Karpas-422 (cell line): ENCODE results near the gene RAPGEF4. TPM values are rescaled to one million over a fixed set of nuclear protein-coding genes. Genes with fewer than 3 reads are reported as not detected.

Source experiments
- DNase-seq: peaks from one replicate; pipeline ENCODE4 v3.0.0-alpha.2; 2015
- H2AFZ ChIP-seq: fragments of 200-600 bp; sonication (generic); 2 replicates; pipeline ENCODE4 v1.6.1; 2014; ENCODE audit warnings: antibody characterized with exemption, low read length, mixed read lengths
- H3K27ac ChIP-seq: fragments of 200-600 bp; sonication (generic); 2 replicates; pipeline ENCODE4 v1.5.1; 2014; ENCODE audit warnings: mild to moderate bottlenecking, low read length, moderate library complexity
- H3K27me3 ChIP-seq: fragments of 200-600 bp; sonication (generic); 2 replicates; pipeline ENCODE4 v1.6.1; 2014; ENCODE audit warnings: low read length, mixed read lengths
- H3K36me3 ChIP-seq: fragments of 200-600 bp; sonication (generic); 2 replicates; pipeline ENCODE4 v1.6.1; 2014; ENCODE audit warnings: low read length, mixed read lengths; ENCODE audit not compliant: insufficient read depth
- H3K4me1 ChIP-seq: fragments of 200-600 bp; sonication (generic); 2 replicates; pipeline ENCODE4 v1.6.1; 2014; ENCODE audit warnings: mild to moderate bottlenecking, low read length, mixed read lengths
- H3K4me2 ChIP-seq: fragments of 200-600 bp; sonication (generic); 2 replicates; pipeline ENCODE4 v1.6.1; 2014; ENCODE audit warnings: low read length, low read depth, mild to moderate bottlenecking; ENCODE audit not compliant: poor library complexity, severe bottlenecking
- H3K4me3 ChIP-seq: fragments of 200-600 bp; sonication (generic); 2 replicates; pipeline ENCODE4 v1.5.1; 2014; ENCODE audit warnings: mild to moderate bottlenecking, antibody characterized with exemption, low read length, mixed read lengths
- H3K79me2 ChIP-seq: fragments of 200-600 bp; sonication (generic); 2 replicates; pipeline ENCODE4 v1.6.1; 2014; ENCODE audit warnings: mild to moderate bottlenecking, low read length, mixed read lengths
- H3K9ac ChIP-seq: fragments of 200-600 bp; sonication (generic); 2 replicates; pipeline ENCODE4 v1.6.0; 2014; ENCODE audit warnings: low read length
- H3K9me2 ChIP-seq: fragments of 200-600 bp; sonication (generic), shearing (Covaris generic); replicated peaks from 2 replicates; pipeline ENCODE4 v1.6.0; 2014; ENCODE audit warnings: mild to moderate bottlenecking, low read length, moderate library complexity; ENCODE audit not compliant: insufficient read depth
- H3K9me3 ChIP-seq: fragments of 300-700, 200-600 bp; sonication (generic); 2 replicates; pipeline ENCODE4 v1.6.1; 2014; ENCODE audit warnings: low read length, mixed read lengths
- H4K20me1 ChIP-seq: fragments of 200-600 bp; sonication (generic); 2 replicates; pipeline ENCODE4 v1.6.1; 2014; ENCODE audit warnings: mild to moderate bottlenecking, antibody characterized with exemption, low read length, low read depth; ENCODE audit not compliant: insufficient read depth
- total RNA-seq: library from RNA; depleted of rRNA; stranded (reverse); fragments of >200 nt; shearing (Covaris generic); gene quantifications from 2 replicates; pipeline ENCODE4 v1.2.3, GENCODE V29; 2014; ENCODE audit warnings: low replicate concordance

The RAPGEF4 gene
- total RNA-seq, 1 experiment from 2014 or later, result 0.97 TPM

DNA sequence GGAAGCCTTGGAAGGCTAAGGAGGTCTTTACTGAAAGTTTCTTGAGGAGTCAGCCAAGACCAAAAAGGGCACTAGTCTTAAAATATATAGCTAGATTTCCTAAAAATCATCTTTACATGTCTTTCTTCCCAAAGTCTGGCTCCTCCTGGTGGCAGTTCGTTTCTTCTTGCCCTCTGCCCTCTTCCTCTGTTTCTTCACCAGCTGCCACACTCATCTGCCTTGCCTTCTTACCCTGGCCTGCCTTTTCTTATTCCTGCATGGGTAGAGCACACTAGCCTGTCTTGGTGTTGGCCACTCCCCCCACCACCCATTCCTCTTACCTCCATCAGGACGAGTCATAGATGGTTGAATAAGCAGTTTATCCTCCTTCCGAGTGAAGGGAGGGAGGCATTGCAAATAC, 129.8 kb downstream of the RAPGEF4 start:
- Histone ChIP-seq H3K27ac (no peak overlapping the region), H3K4me3 (no peak overlapping the region), H3K9ac (no peak overlapping the region), H3K4me1 (no peaks in the 10 kb centered on the region), H3K9me3 (no peaks in the 10 kb centered on the region), H3K27me3 (no peaks in the 10 kb centered on the region), H3K79me2 (no peaks in the 10 kb centered on the region), H2AFZ (no peak overlapping the region), H3K9me2 (no peaks in the 10 kb centered on the region), H4K20me1 (no peaks in the 10 kb centered on the region), H3K36me3 (no peaks in the 10 kb centered on the region), H3K4me2 (no peak overlapping the region)
- peak; percentile 43 for DNase-seq

DNA sequence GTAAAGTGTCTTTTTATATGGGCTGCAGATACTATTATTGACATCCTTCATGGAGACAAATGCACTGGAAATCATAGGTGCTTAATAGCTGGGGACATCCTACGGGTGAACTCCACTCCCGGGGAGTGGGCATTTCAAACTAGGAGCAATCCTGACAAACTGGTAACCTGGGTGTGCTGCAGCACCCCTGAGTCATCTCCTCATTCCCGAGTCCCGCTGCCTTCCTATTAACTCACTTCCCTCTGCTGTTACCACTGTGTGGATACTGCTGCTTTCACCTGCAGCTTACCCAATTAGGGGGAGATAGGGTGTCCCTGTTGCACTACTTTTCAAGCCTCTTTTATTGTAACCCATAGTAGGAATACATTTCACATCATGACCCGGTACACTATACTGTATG, 134.2 kb downstream of the RAPGEF4 start:
- Histone ChIP-seq H4K20me1 (no peaks in the 10 kb centered on the region), H3K79me2 (no peaks in the 10 kb centered on the region), H3K9me2 (no peaks in the 10 kb centered on the region), H3K27me3 (no peaks in the 10 kb centered on the region), H3K4me1 (no peaks in the 10 kb centered on the region), H3K36me3 (no peaks in the 10 kb centered on the region), H3K27ac (no peak overlapping the region), H3K4me2 (no peak overlapping the region), H3K9ac (no peak overlapping the region), H3K4me3 (no peak overlapping the region), H2AFZ (no peak overlapping the region), H3K9me3 (no peaks in the 10 kb centered on the region)
- DNase-seq, result no peak

- Histone ChIP-seq H3K79me2 (no peaks in the 10 kb centered on the region), H3K4me3 (no peak overlapping the region), H3K36me3 (no peaks in the 10 kb centered on the region), H3K4me2 (no peak overlapping the region), H3K27me3 (no peaks in the 10 kb centered on the region), H3K27ac (no peak overlapping the region), H3K9me3 (no peaks in the 10 kb centered on the region), H3K4me1 (no peaks in the 10 kb centered on the region), H3K9ac (no peak overlapping the region), H3K9me2 (no peaks in the 10 kb centered on the region), H4K20me1 (no peaks in the 10 kb centered on the region), H2AFZ (no peak overlapping the region)
- DNase-seq, result no peak
Measured at GRCh38 chr2:172870396-172870795, 134.8 kb downstream of the RAPGEF4 start.

DNA sequence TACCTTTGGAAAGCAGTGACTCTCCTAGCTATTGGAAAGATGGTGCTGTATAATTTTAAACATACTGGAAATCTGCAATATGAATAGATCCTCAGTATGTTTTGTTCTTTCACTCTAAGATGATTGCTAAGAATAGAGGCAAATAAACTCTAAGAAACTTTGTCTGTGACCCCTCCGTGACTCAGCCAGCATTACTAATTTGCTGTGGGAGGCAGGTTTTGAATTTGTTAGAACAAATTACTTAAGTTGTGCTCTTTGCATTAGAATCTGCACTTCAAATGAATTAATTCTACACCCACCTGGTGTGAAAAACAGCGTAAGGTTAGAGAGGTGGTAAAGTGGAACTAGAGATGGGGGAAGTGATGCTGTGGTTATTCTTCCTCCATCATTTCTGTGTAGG, 142.2 kb downstream of the RAPGEF4 start:
- Histone ChIP-seq H3K4me1 (no peaks in the 10 kb centered on the region), H3K27ac (no peak overlapping the region), H4K20me1 (no peaks in the 10 kb centered on the region), H3K4me3 (no peak overlapping the region), H3K36me3 (no peaks in the 10 kb centered on the region), H3K9me2 (no peaks in the 10 kb centered on the region), H3K27me3 (no peaks in the 10 kb centered on the region), H2AFZ (no peak overlapping the region), H3K4me2 (no peak overlapping the region), H3K9ac (no peak overlapping the region), H3K79me2 (no peaks in the 10 kb centered on the region), H3K9me3 (no peaks in the 10 kb centered on the region)
- DNase-seq, result no peak

- H3K4me2 ChIP-seq, result no peak overlapping the region
Measured at GRCh38 chr2:172878260-172878659, 142.6 kb downstream of the RAPGEF4 start.

GRCh38 chr2:172884336-172884735, 148.7 kb downstream of the RAPGEF4 start:
- H3K4me2 ChIP-seq, result no peak overlapping the region
- H4K20me1 ChIP-seq, result no peaks in the 10 kb centered on the region
- H3K36me3 ChIP-seq, result no peaks in the 10 kb centered on the region
- H3K4me3 ChIP-seq, result no peak overlapping the region
- no peaks in the 10 kb centered on the region for H3K27me3 ChIP-seq
- H2AFZ ChIP-seq, result no peak overlapping the region
- H3K9ac ChIP-seq, result no peak overlapping the region
- no peaks in the 10 kb centered on the region for H3K9me2 ChIP-seq
- H3K4me1 ChIP-seq, result no peaks in the 10 kb centered on the region
- no peak overlapping the region for H3K27ac ChIP-seq
- no peaks in the 10 kb centered on the region for H3K9me3 ChIP-seq
- H3K79me2 ChIP-seq, result no peaks in the 10 kb centered on the region
- no peak for DNase-seq

More at GRCh38 chr2:172878260-172878659, 142.6 kb downstream of the RAPGEF4 start:
- no peaks in the 10 kb centered on the region for H3K36me3 ChIP-seq
- no peaks in the 10 kb centered on the region for H3K9me3 ChIP-seq
- no peaks in the 10 kb centered on the region for H3K9me2 ChIP-seq
- no peaks in the 10 kb centered on the region for H3K4me1 ChIP-seq
- no peak overlapping the region for H3K27ac ChIP-seq
- H3K4me3 ChIP-seq, result no peak overlapping the region
- no peak overlapping the region for H3K9ac ChIP-seq
- no peaks in the 10 kb centered on the region for H3K27me3 ChIP-seq
- no peaks in the 10 kb centered on the region for H4K20me1 ChIP-seq
- no peaks in the 10 kb centered on the region for H3K79me2 ChIP-seq
- H2AFZ ChIP-seq, result no peak overlapping the region
- DNase-seq, result no peak

- Histone ChIP-seq H3K9me2 (no peaks in the 10 kb centered on the region), H3K4me3 (no peak overlapping the region), H3K4me1 (no peaks in the 10 kb centered on the region), H3K36me3 (no peaks in the 10 kb centered on the region), H3K79me2 (no peaks in the 10 kb centered on the region), H3K9ac (no peak overlapping the region), H3K4me2 (no peak overlapping the region), H3K27me3 (no peaks in the 10 kb centered on the region), H3K27ac (no peak overlapping the region), H2AFZ (no peak overlapping the region), H3K9me3 (no peaks in the 10 kb centered on the region), H4K20me1 (no peaks in the 10 kb centered on the region)
- DNase-seq, result no peak
Measured at GRCh38 chr2:172885996-172886395, 150.4 kb downstream of the RAPGEF4 start.

- Histone ChIP-seq H3K9ac (no peak overlapping the region), H3K27ac (no peak overlapping the region), H3K4me1 (no peaks in the 10 kb centered on the region), H4K20me1 (no peaks in the 10 kb centered on the region), H3K27me3 (no peaks in the 10 kb centered on the region), H2AFZ (no peak overlapping the region), H3K4me3 (no peak overlapping the region), H3K9me2 (no peaks in the 10 kb centered on the region), H3K36me3 (no peaks in the 10 kb centered on the region), H3K9me3 (no peaks in the 10 kb centered on the region), H3K79me2 (no peaks in the 10 kb centered on the region), H3K4me2 (no peak overlapping the region)
- no peak for DNase-seq
Measured at GRCh38 chr2:172887280-172887679, 151.6 kb downstream of the RAPGEF4 start.
